ENCODE results near the gene NTNG1.

The NTNG1 gene

GRCh38 chr1:107499139-107499744 lies 358.4 kb downstream of the NTNG1 start:
- Histone ChIP-seq H3K4me3 (ENCODE audit: low read depth in 1 of 2, low read length in 2 of 2) (no peak overlapping the region), H3K79me2 (ENCODE audit: insufficient read depth, low read length) (no peaks in the 10 kb centered on the region), H3K4me2 (ENCODE audit: insufficient read depth, low read length) (no peak overlapping the region)

GRCh38 chr1:107501081-107501605 lies 360.3 kb downstream of the NTNG1 start:
- Histone ChIP-seq H3K79me2 (ENCODE audit: insufficient read depth, low read length) (no peaks in the 10 kb centered on the region), H3K4me1 (ENCODE audit: insufficient read depth, low read length) (no peaks in the 10 kb centered on the region), H2AFZ (ENCODE audit: low read depth, low read length) (no peak overlapping the region), H3K9me3 (ENCODE audit: insufficient read depth, low read length, severe bottlenecking) (no peaks in the 10 kb centered on the region), H3K4me3 (ENCODE audit: low read depth in 1 of 2, low read length in 2 of 2) (no peak overlapping the region), H3K9ac (ENCODE audit: low read depth, low read length) (no peak overlapping the region), H3K27me3 (ENCODE audit: insufficient read depth, low read length, poor library complexity) (no peaks in the 10 kb centered on the region), H3K27ac (ENCODE audit: low read length) (no peak overlapping the region), H4K20me1 (ENCODE audit: insufficient read depth, low read length) (no peaks in the 10 kb centered on the region), H3K4me2 (ENCODE audit: insufficient read depth, low read length) (no peak overlapping the region), H3K36me3 (ENCODE audit: insufficient read depth, low read length) (no peaks in the 10 kb centered on the region)
- TF ChIP-seq EZH2 (IDR thresholded peaks at IDR 0.05; ENCODE audit: borderline replicate concordance, low read depth, low read length, severe bottlenecking) (no peak), CTCF (IDR thresholded peaks at IDR 0.05; ENCODE audit: borderline replicate concordance, extremely low read depth, low read length, poor library complexity, severe bottlenecking) (no peak)
- ATAC-seq (ENCODE audit: insufficient read depth, low read depth) (no peak), DNase-seq (no peak)

More at GRCh38 chr1:107499139-107499744, 358.4 kb downstream of the NTNG1 start:
- Histone ChIP-seq H3K9me3 (ENCODE audit: insufficient read depth, low read length, severe bottlenecking) (no peaks in the 10 kb centered on the region), H4K20me1 (ENCODE audit: insufficient read depth, low read length) (no peaks in the 10 kb centered on the region), H3K4me1 (ENCODE audit: insufficient read depth, low read length) (no peaks in the 10 kb centered on the region), H3K27ac (ENCODE audit: low read length) (no peak overlapping the region), H2AFZ (ENCODE audit: low read depth, low read length) (no peak overlapping the region), H3K36me3 (ENCODE audit: insufficient read depth, low read length) (no peaks in the 10 kb centered on the region), H3K9ac (ENCODE audit: low read depth, low read length) (no peak overlapping the region), H3K27me3 (ENCODE audit: insufficient read depth, low read length, poor library complexity) (no peaks in the 10 kb centered on the region)
- ATAC-seq (ENCODE audit: insufficient read depth, low read depth): no peak
- DNase-seq: no peak
- TF ChIP-seq EZH2 (IDR thresholded peaks at IDR 0.05; ENCODE audit: borderline replicate concordance, low read depth, low read length, severe bottlenecking): no peak
- no peak for TF ChIP-seq CTCF (IDR thresholded peaks at IDR 0.05; ENCODE audit: borderline replicate concordance, extremely low read depth, low read length, poor library complexity, severe bottlenecking)

- no peak overlapping the region for H3K4me2 ChIP-seq (ENCODE audit: insufficient read depth, low read length)
- no peak for ATAC-seq (ENCODE audit: insufficient read depth, low read depth)
- peaks cover 10% of the 10 kb centered on the region for H3K9me3 ChIP-seq (ENCODE audit: insufficient read depth, low read length, severe bottlenecking)
- no peaks in the 10 kb centered on the region for H3K36me3 ChIP-seq (ENCODE audit: insufficient read depth, low read length)
- H3K9ac ChIP-seq (ENCODE audit: low read depth, low read length): no peak overlapping the region
- H3K4me1 ChIP-seq (ENCODE audit: insufficient read depth, low read length): no peaks in the 10 kb centered on the region
- no peak for DNase-seq
- no peaks in the 10 kb centered on the region for H4K20me1 ChIP-seq (ENCODE audit: insufficient read depth, low read length)
- H2AFZ ChIP-seq (ENCODE audit: low read depth, low read length): no peak overlapping the region; the same call in 1 of the 2 replicates
- TF ChIP-seq EZH2 (IDR thresholded peaks at IDR 0.05; ENCODE audit: borderline replicate concordance, low read depth, low read length, severe bottlenecking) (no peak), CTCF (IDR thresholded peaks at IDR 0.05; ENCODE audit: borderline replicate concordance, extremely low read depth, low read length, poor library complexity, severe bottlenecking) (no peak)
- no peak overlapping the region for H3K27ac ChIP-seq (ENCODE audit: low read length)
- no peaks in the 10 kb centered on the region for H3K79me2 ChIP-seq (ENCODE audit: insufficient read depth, low read length)
- H3K4me3 ChIP-seq (ENCODE audit: low read depth in 1 of 2, low read length in 2 of 2): no peak overlapping the region
- no peaks in the 10 kb centered on the region for H3K27me3 ChIP-seq (ENCODE audit: insufficient read depth, low read length, poor library complexity)
These were observed 369.5 kb downstream of the NTNG1 start for GRCh38 chr1:107510347-107510746.

Data from DND-41 (cell line).